A549 (cell line): ENCODE data around the gene CALHM3. TPM values are rescaled to one million over a fixed set of nuclear protein-coding genes. Genes with fewer than 3 reads are reported as not detected.
A peak's percentile ranks its signal among the peaks of the same experiment; 100 is the strongest.

ENCODE experiments used
- ATAC-seq, 2 experiments: fragments of 200-7000 bp in 1 of 2; fragments of >200 bp in 1 of 2; cut with Nextera tagmentation in 1 of 2; cut with Tn5 transposase in 1 of 2; 3 replicates each; pipeline versions ENCODE4 v1.8.0 to v1.9.1; 2018 to 2020; ENCODE audit warnings: mild to moderate bottlenecking in 1 of 2, moderate library complexity in 1 of 2
- CTCF ChIA-PET: fragments of 300-600 bp; sonication (Branson Sonifier 250); formaldehyde crosslinking; extraction: SDS; loops from one replicate; lab custom pipeline; 2021; ENCODE audit warnings: antibody characterized with exemption, inconsistent platforms; lab: Yijun Ruan, JAX
- POLR2A ChIA-PET: fragments of 350-600 bp; formaldehyde crosslinking; extraction: SDS; loops from one replicate; lab custom pipeline; 2021; ENCODE audit warnings: antibody characterized with exemption, inconsistent platforms; lab: Yijun Ruan, JAX
- DNase-seq, 2 experiments: peaks; one replicate each; pipeline versions ENCODE4 v3.0.0 to v3.0.0-alpha.2; 2011 to 2016; ENCODE audit warnings: low read depth in 1 of 2, low spot score in 1 of 2
- FAIRE-seq: peaks from 2 replicates; lab custom pipeline; 2011; peaks lifted over from hg19 to GRCh38; lab: Jason Lieb, UNC
- H3K27ac ChIP-seq, 2 experiments: fragments of >200 bp; sonication (Bioruptor Twin); formaldehyde crosslinking; 3 replicates each; pipeline ENCODE4 v1.5.1; 2016 to 2017
- H3K4me1 ChIP-seq: fragments of >200 bp; sonication (Bioruptor Twin); formaldehyde crosslinking; 3 replicates; pipeline ENCODE4 v1.6.1; 2016
- H3K4me2 ChIP-seq: fragments of >200 bp; sonication (Bioruptor Twin); formaldehyde crosslinking; 3 replicates; pipeline ENCODE4 v1.6.1; 2016
- H3K4me3 ChIP-seq: fragments of >200 bp; sonication (Bioruptor Twin); formaldehyde crosslinking; 3 replicates; pipeline ENCODE4 v1.5.1; 2016
- H3K9me3 ChIP-seq: fragments of >200 bp; sonication (Bioruptor Twin); formaldehyde crosslinking; 3 replicates; pipeline ENCODE4 v1.6.1; 2016
- ATOH8 ChIP-seq: fragments of 250-450 bp; sonication (Bioruptor Pico); IDR thresholded peaks from 2 replicates; pipeline ENCODE4 v1.5.0; 2020; ENCODE audit warnings: low read depth, mild to moderate bottlenecking, moderate library complexity
- BHLHE40 ChIP-seq: IDR thresholded peaks from 2 replicates; pipeline ENCODE4 v1.6.1; 2012; ENCODE audit warnings: low read depth, low read length, inconsistent platforms
- CBX2 ChIP-seq: fragments of 200-600 bp; sonication (generic); IDR thresholded peaks from 2 replicates; pipeline ENCODE4 v1.6.1; 2016; ENCODE audit warnings: low read depth, mild to moderate bottlenecking, borderline replicate concordance
- CEBPB ChIP-seq, 2 experiments: fragments of >200 bp in 1 of 2; sonication (Bioruptor Twin) in 1 of 2; formaldehyde crosslinking in 1 of 2; IDR thresholded peaks; 2 replicates each; pipeline ENCODE4 v1.6.1; 2012 to 2016
- CHD4 ChIP-seq: fragments of 200-600 bp; sonication (generic); IDR thresholded peaks from 2 replicates; pipeline ENCODE4 v1.6.1; 2016; ENCODE audit warnings: antibody characterized with exemption, mild to moderate bottlenecking, borderline replicate concordance
- EP300 ChIP-seq, 2 experiments: fragments of >200 bp; sonication (Bioruptor Twin); formaldehyde crosslinking; IDR thresholded peaks; 2 replicates in 1 of 2; 3 replicates in 1 of 2; pipeline ENCODE4 v1.6.1; 2016 to 2017
- ESRRA ChIP-seq: fragments of 150-350 bp; IDR thresholded peaks from 2 replicates; pipeline ENCODE4 v1.6.1; 2014; ENCODE audit warnings: mild to moderate bottlenecking, low read length, borderline replicate concordance
- FOSB ChIP-seq: fragments of 250-450 bp; sonication (Bioruptor Pico); IDR thresholded peaks from 2 replicates; pipeline ENCODE4 v1.5.0; 2020; ENCODE audit warnings: mild to moderate bottlenecking, moderate library complexity
- FOSL2 ChIP-seq, 2 experiments: fragments of 450-650 bp in 1 of 2; fragments of >200 bp in 1 of 2; sonication (Bioruptor Twin) in 1 of 2; formaldehyde crosslinking; IDR thresholded peaks; 2 replicates each; pipeline versions ENCODE4 v1.5.0 to v1.6.1; 2016 to 2020; ENCODE audit warnings: mild to moderate bottlenecking in 1 of 2, moderate library complexity in 1 of 2
- FOXS1 ChIP-seq: fragments of 250-450 bp; sonication (Bioruptor Pico); IDR thresholded peaks from 2 replicates; pipeline ENCODE4 v1.5.0; 2020; ENCODE audit warnings: mild to moderate bottlenecking, moderate library complexity
- HDAC2 ChIP-seq: fragments of 200-600 bp; sonication (generic); IDR thresholded peaks from 2 replicates; pipeline ENCODE4 v1.6.1; 2016
- HOXB5 ChIP-seq: fragments of 250-450 bp; sonication (Bioruptor Pico); IDR thresholded peaks from 2 replicates; pipeline ENCODE4 v1.5.0; 2020; ENCODE audit warnings: mild to moderate bottlenecking, moderate library complexity
- KDM1A ChIP-seq: fragments of 200-600 bp; sonication (generic); IDR thresholded peaks from 2 replicates; pipeline ENCODE4 v1.6.1; 2016; ENCODE audit warnings: low read depth, mild to moderate bottlenecking
- MAX ChIP-seq: IDR thresholded peaks from 2 replicates; pipeline ENCODE4 v1.6.1; 2012
- NPAS2 ChIP-seq: fragments of 250-450 bp; sonication (Bioruptor Pico); IDR thresholded peaks from 2 replicates; pipeline ENCODE4 v1.8.0; 2022; ENCODE audit warnings: mild to moderate bottlenecking, moderate library complexity, borderline replicate concordance
- PHF8 ChIP-seq: fragments of 200-600 bp; sonication (generic); IDR thresholded peaks from 2 replicates; pipeline ENCODE4 v1.6.1; 2016; ENCODE audit warnings: low read depth, mild to moderate bottlenecking, antibody characterized with exemption, moderate library complexity, borderline replicate concordance
- RAD21 ChIP-seq, 2 experiments: fragments of >200 bp in 1 of 2; sonication (Bioruptor Twin) in 1 of 2; formaldehyde crosslinking in 1 of 2; IDR thresholded peaks in 1 of 2; conservative IDR thresholded peaks in 1 of 2; 2 replicates in 1 of 2; 3 replicates in 1 of 2; pipeline ENCODE4 v1.6.1; 2012 to 2018; ENCODE audit warnings: inconsistent platforms in 1 of 2
- RCOR1 ChIP-seq: fragments of 150-350 bp; IDR thresholded peaks from 2 replicates; pipeline ENCODE4 v1.6.1; 2014; ENCODE audit warnings: antibody characterized with exemption, low read length, low read depth
- SMC3 ChIP-seq: fragments of >200 bp; sonication (Bioruptor Twin); formaldehyde crosslinking; IDR thresholded peaks from 3 replicates; pipeline ENCODE4 v1.6.1; 2018; ENCODE audit warnings: inconsistent platforms
- SREBF2 ChIP-seq: fragments of 450-650 bp; IDR thresholded peaks from 2 replicates; pipeline ENCODE4 v1.6.1; 2014; ENCODE audit warnings: mild to moderate bottlenecking, moderate library complexity
- TFCP2L1 ChIP-seq: fragments of 250-450 bp; sonication (Bioruptor Pico); IDR thresholded peaks from 2 replicates; pipeline ENCODE4 v1.5.0; 2021; ENCODE audit warnings: mild to moderate bottlenecking
- ZC3H11A ChIP-seq: fragments of 450-650 bp; IDR thresholded peaks from 2 replicates; pipeline ENCODE4 v1.6.1; 2014; ENCODE audit warnings: antibody characterized with exemption, mild to moderate bottlenecking
- ZFP36 ChIP-seq: fragments of 450-650 bp; IDR thresholded peaks from 2 replicates; pipeline ENCODE4 v1.6.1; 2014; ENCODE audit warnings: borderline replicate concordance; ENCODE audit not compliant: partially characterized antibody
- WGBS: methylation state at CpG from one replicate; pipeline ENCODE4 v1.1.6; 2017; ENCODE audit errors: missing lambda C conversion rate; 5-methylcytosine and 5-hydroxymethylcytosine counted together
- polyA plus RNA-seq, 4 experiments: library from polyadenylated mRNA; depleted of rRNA in 3 of 4; stranded (reverse); fragments of >200 nt; fragmentation: RNase III in 1 of 4; extraction: RNeasy Plus Mini Kit Qiagen cat#74134 plus additional on column Dnase treatment in 1 of 4; gene quantifications; 2 replicates in 3 of 4; 3 replicates in 1 of 4; pipeline ENCODE4 v1.2.3, GENCODE V29; 2011 to 2017
- TF ChIP-seq, protein P1 (sequence below): fragments of >200 bp; sonication (Bioruptor Twin); formaldehyde crosslinking; IDR thresholded peaks from 3 replicates; pipeline ENCODE4 v1.5.1; 2016
- TF ChIP-seq, protein P2 (sequence below): fragments of 250-450 bp; sonication (Bioruptor Pico); IDR thresholded peaks from 2 replicates; pipeline ENCODE4 v1.5.0; 2021; ENCODE audit warnings: mild to moderate bottlenecking, moderate library complexity, borderline replicate concordance

Gene CALHM3
- polyA plus RNA-seq, 2 of the 4 experiments (the other 2 are of a cell fraction) = 0.08 to 0.21 TPM

DNA sequence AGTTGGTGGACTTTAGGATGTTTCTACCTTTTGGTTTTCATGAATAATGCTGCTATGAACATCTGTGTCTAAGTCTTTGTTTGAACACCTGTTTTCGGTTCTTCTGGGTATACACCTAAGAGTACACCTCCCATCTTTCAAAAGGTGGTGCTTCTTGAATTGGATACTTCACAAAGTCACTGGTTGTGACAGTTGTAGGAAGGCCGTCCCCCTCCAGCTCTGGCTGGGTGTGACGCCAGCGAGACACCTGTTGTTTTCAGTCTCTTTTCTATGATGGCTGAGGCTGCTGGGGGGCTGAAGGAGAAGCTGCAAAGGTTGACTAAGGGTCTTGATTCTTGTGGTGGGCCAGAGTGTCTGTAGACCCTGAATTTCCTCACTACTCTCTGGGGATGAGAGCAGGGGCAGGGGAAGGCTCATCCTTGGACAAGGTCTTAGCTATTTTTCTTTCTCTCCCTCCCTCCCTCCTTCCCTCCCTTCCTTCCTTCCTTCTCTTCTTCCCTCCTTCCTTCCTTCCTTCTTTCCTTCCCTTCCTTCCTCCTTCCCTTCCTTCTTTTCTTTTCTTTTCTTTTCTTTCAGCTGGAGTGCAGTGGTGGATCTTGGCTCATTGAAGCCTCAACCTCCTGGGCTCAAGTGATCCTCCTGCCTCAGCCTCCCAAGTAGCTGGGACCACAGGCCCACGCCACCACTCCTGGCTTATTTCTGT lies 20.0 kb upstream of the CALHM3 start:
- no peak for FAIRE-seq
- Histone ChIP-seq H3K9me3 (no peaks in the 10 kb centered on the region), H3K4me3 (no peak overlapping the region), H3K4me2 (no peak overlapping the region), H3K4me1 (peaks cover 4% of the 10 kb centered on the region), H3K27ac (no peak overlapping the region)
- no peak for ATAC-seq
- POLR2A ChIA-PET = interaction anchor here (0.7 kb wide), 1 partner anchor 18 kb away, joined by 11 read pairs; no protein-coding TSS in a partner anchor
- CTCF ChIA-PET = interaction anchor here (1.1 to 3.1 kb wide), 2 partner anchors 12 to 13 kb away, joined by 5 to 11 read pairs; no protein-coding TSS in a partner anchor
- WGBS = 74% methylated on average over 5 of the region's 5 CpGs
- TF ChIP-seq KDM1A (no peak), SMC3 (no peak), BHLHE40 (no peak), TFCP2L1 (CRISPR knock-in tag) (no peak), HDAC2 (no peak), EP300 (IDR thresholded peaks at IDR 0.05) (no peak), FOSB (CRISPR knock-in tag) (no peak), ZFP36 (no peak), ATOH8 (CRISPR knock-in tag) (no peak), HOXB5 (CRISPR knock-in tag) (no peak), PHF8 (no peak), ESRRA (no peak), CHD4 (no peak)
- no peak for DNase-seq

DNA sequence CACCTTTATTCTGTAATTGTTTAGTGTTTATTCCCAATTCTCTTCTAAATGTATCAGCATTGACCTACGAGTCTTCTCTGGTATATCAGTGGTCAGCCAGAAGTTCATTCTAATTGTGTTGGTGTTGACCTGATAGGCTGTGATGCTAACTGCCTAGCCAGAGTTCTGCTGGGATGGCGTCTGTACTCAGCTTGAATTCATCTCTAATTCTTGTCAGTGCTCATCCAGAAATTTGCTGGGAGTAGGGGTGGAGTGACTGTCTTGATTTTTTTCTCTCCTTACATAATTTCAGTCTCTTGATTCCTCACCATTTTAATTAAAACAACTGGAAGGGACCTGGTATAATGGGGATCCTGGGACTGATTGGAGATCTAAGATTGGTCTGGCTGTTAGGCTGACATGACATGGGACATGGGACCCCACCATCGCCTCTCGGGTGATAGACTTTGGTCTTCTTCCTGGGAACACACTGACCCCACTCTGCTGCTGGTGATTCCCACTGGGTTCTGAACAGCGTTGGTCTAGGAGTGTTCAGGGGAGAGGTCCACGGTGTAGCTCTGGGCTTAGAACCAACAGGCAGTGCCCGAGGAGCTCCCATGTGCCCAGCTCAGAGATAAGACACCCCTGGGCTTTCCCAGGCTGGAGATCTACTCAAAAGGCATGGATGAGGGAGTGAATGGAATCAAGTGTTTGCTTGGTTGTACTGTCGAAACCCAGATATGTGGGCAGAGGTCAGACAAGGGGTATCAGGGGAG lies 18.3 kb upstream of the CALHM3 start:
- Histone ChIP-seq H3K27ac (no peak overlapping the region), H3K9me3 (no peaks in the 10 kb centered on the region), H3K4me1 (peaks cover 7% of the 10 kb centered on the region), H3K4me3 (no peak overlapping the region), H3K4me2 (no peak overlapping the region)
- DNase-seq (no peak), FAIRE-seq (no peak), ATAC-seq (peak; percentile 10 to 31; a peak in 1 of 6 replicates)
- WGBS = 44% methylated on average over 5 of the region's 8 CpGs
- POLR2A ChIA-PET = no interaction called here
- CTCF ChIA-PET = interaction anchor here (0.9 to 1.0 kb wide), 3 partner anchors 8 to 67 kb away, joined by 3 to 4 read pairs (median 3); no protein-coding TSS in a partner anchor
- no peak for TF ChIP-seq MAX
- TF ChIP-seq CBX2 = no peak
- no peak for TF ChIP-seq BHLHE40
- no peak for TF ChIP-seq FOXS1 (CRISPR knock-in tag)
- no peak for TF ChIP-seq ZC3H11A
- TF ChIP-seq SREBF2 = no peak
- no peak for TF ChIP-seq HOXB5 (CRISPR knock-in tag)
- no peak for TF ChIP-seq KDM1A
- TF ChIP-seq RCOR1 = no peak

DNA sequence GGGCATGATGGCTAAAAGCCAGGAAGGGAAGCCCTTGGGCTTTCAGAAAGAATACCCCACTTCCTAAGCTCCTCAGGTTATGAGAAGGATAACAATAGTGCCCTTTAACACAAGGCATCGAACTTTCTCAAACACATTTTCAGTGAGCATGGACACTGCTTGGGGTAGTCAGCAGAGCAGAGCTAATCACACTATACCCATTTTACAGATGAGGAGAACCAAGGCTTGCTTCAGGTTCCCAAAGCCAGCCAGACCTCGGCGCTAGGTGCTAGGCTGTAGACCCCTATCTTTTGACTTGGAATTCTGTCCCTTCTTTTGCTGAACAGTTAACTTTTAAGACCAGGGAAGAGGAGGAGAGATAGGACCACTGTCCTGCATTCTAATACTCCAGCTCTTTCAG lies 16.3 kb upstream of the CALHM3 start:
- FAIRE-seq (no peak), ATAC-seq (no peak), DNase-seq (no peak)
- peaks cover 13% of the 10 kb centered on the region for H3K4me1 ChIP-seq
- H3K4me2 ChIP-seq = no peak overlapping the region
- CTCF ChIA-PET = interaction anchor here (0.9 to 2.9 kb wide), 3 partner anchors 10 to 98 kb away, joined by 3 to 14 read pairs (median 5); no protein-coding TSS in a partner anchor
- WGBS = 52% methylated on average over 3 of the region's 3 CpGs
- no peak overlapping the region for H3K27ac ChIP-seq
- POLR2A ChIA-PET = no interaction called here
- no peak overlapping the region for H3K4me3 ChIP-seq
- H3K9me3 ChIP-seq = no peaks in the 10 kb centered on the region
- TF ChIP-seq, protein P1, sequence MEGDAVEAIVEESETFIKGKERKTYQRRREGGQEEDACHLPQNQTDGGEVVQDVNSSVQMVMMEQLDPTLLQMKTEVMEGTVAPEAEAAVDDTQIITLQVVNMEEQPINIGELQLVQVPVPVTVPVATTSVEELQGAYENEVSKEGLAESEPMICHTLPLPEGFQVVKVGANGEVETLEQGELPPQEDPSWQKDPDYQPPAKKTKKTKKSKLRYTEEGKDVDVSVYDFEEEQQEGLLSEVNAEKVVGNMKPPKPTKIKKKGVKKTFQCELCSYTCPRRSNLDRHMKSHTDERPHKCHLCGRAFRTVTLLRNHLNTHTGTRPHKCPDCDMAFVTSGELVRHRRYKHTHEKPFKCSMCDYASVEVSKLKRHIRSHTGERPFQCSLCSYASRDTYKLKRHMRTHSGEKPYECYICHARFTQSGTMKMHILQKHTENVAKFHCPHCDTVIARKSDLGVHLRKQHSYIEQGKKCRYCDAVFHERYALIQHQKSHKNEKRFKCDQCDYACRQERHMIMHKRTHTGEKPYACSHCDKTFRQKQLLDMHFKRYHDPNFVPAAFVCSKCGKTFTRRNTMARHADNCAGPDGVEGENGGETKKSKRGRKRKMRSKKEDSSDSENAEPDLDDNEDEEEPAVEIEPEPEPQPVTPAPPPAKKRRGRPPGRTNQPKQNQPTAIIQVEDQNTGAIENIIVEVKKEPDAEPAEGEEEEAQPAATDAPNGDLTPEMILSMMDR = no peak
- TF ChIP-seq RAD21 (conservative IDR thresholded peaks at IDR 0.05 in 1 of 2, IDR thresholded peaks at IDR 0.05 in 1 of 2) = no peak
- no peak for TF ChIP-seq ZC3H11A
- no peak for TF ChIP-seq FOSL2 (IDR thresholded peaks at IDR 0.05)
- TF ChIP-seq FOSL2 (CRISPR knock-in tag; IDR thresholded peaks at IDR 0.05) = no peak
- TF ChIP-seq HOXB5 (CRISPR knock-in tag) = no peak
- TF ChIP-seq NPAS2 (CRISPR knock-in tag) = no peak
- no peak for TF ChIP-seq CBX2
- TF ChIP-seq, protein P2, sequence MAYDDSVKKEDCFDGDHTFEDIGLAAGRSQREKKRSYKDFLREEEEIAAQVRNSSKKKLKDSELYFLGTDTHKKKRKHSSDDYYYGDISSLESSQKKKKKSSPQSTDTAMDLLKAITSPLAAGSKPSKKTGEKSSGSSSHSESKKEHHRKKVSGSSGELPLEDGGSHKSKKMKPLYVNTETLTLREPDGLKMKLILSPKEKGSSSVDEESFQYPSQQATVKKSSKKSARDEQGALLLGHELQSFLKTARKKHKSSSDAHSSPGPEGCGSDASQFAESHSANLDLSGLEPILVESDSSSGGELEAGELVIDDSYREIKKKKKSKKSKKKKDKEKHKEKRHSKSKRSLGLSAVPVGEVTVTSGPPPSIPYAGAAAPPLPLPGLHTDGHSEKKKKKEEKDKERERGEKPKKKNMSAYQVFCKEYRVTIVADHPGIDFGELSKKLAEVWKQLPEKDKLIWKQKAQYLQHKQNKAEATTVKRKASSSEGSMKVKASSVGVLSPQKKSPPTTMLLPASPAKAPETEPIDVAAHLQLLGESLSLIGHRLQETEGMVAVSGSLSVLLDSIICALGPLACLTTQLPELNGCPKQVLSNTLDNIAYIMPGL (CRISPR knock-in tag) = no peak
- TF ChIP-seq CEBPB (IDR thresholded peaks at IDR 0.05) = no peak
- no peak for TF ChIP-seq ATOH8 (CRISPR knock-in tag)
